ENCODE results near the gene NCS1. TPM values are rescaled to one million over a fixed set of nuclear protein-coding genes. Genes with fewer than 3 reads are reported as not detected.

Gene NCS1
- total RNA-seq, 1 experiment from 2014 or later, result 58.6 TPM

DNA sequence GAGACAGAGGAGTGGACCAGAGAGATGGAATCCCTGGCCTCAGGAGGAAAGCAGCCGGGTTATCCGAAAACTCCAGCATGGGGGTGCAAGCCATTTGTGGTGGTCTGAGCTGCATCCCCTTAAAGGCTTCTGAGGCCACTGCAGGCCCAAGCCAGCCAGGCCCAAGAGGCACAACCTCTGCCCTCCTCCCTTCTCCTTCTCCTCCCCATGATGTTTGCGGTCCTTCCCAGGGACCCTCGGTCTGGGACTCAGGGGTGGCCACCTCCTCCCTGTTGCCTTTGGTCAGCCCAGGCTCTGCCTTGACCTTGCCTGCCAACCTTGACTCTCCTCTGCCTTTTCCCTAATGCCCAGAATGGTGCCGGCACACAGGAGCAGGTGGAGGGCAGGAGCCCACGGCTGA, 4.6 kb downstream of the NCS1 start:
- no peak for DNase-seq (ENCODE audit: low spot score)
- no TSS peak for BruUV-seq (replicated peaks)
- Histone ChIP-seq H3K4me3 (ENCODE audit: low read depth, low read length, poor library complexity, severe bottlenecking) (no peak overlapping the region), H3K36me3 (ENCODE audit: insufficient read depth, low read length, poor library complexity, severe bottlenecking) (no peaks in the 10 kb centered on the region), H3K9me3 (ENCODE audit: low read depth, low read length, poor library complexity, severe bottlenecking) (no peaks in the 10 kb centered on the region), H3K27me3 (replicated peaks; ENCODE audit: insufficient read depth, low read depth, low read length, poor library complexity) (no peaks in the 10 kb centered on the region), H3K27ac (ENCODE audit: low read depth, low read length, poor library complexity, severe bottlenecking) (no peak overlapping the region), H3K4me1 (ENCODE audit: insufficient read depth, low read length, poor library complexity, severe bottlenecking) (peaks cover 12% of the 10 kb centered on the region)
- TF ChIP-seq EZH2 (IDR thresholded peaks at IDR 0.05; ENCODE audit: borderline replicate concordance, low read depth, low read length, poor library complexity, severe bottlenecking) (no peak), CTCF (conservative IDR thresholded peaks at IDR 0.05; ENCODE audit: low read depth, low read length) (no peak)
- CTCF ChIA-PET, result no interaction called here
- intact Hi-C loops (cut with micrococcal nuclease; ENCODE audit: unreplicated experiment), result no loop called here
- POLR2A ChIA-PET (ENCODE audit: low non-redundant PET), result interaction anchor here (0.6 kb wide), 1 partner anchor 28 kb away, joined by 5 read pairs; no protein-coding TSS in a partner anchor

DNA sequence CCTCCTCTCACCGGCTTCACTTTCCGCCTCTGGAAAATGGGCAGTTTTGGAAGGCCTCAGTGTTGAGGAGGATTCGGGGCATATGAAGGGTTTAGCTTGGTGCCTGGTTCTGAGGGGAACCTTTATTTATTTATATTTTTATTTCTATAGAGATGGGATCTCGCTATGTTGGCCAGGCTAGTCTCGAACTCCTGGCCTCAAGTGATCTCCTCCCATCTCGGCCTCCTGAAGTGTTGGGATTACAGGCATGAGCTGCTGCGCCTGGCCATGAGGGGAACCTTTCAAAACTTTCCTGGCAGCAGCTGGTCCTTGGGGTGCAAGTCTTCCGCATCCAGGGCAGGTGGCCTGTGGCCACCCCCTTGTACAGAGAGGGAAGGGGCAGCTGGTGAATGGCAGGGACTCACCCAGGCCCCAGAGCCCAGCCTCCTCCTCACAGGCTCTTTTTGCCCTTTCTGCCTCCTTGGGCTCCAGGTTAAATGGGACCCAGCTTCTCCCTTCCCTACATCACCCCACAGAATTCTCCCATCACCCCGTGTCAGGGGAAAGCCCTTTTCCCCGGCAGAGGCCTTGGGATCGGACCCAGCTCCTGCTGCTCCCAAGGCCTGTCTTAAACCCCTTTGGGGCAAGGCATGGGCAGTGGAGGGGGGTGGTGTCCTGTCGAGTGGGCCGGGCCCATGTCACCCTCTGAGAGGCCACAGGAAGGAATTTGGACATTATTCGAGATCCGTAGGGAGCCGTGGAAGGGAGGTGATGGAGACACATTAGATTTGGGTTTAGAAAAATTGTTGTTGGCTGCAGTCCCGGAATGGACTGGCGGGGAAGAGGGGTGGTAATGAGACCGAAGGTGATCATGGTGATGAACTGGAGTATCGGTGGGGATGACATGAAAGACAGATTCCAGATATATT, 5.9 kb downstream of the NCS1 start:
- H3K4me1 ChIP-seq (ENCODE audit: insufficient read depth, low read length, poor library complexity, severe bottlenecking), result peaks cover 18% of the 10 kb centered on the region
- no peaks in the 10 kb centered on the region for H3K36me3 ChIP-seq (ENCODE audit: insufficient read depth, low read length, poor library complexity, severe bottlenecking)
- intact Hi-C loops (cut with micrococcal nuclease; ENCODE audit: unreplicated experiment), result no loop called here
- no peak overlapping the region for H3K4me3 ChIP-seq (ENCODE audit: low read depth, low read length, poor library complexity, severe bottlenecking)
- H3K27me3 ChIP-seq (replicated peaks; ENCODE audit: insufficient read depth, low read depth, low read length, poor library complexity), result no peaks in the 10 kb centered on the region
- CTCF ChIA-PET, result no interaction called here
- DNase-seq (ENCODE audit: low spot score), result peak; percentile 46
- no peak for TF ChIP-seq EZH2 (IDR thresholded peaks at IDR 0.05; ENCODE audit: borderline replicate concordance, low read depth, low read length, poor library complexity, severe bottlenecking)
- TF ChIP-seq CTCF (conservative IDR thresholded peaks at IDR 0.05; ENCODE audit: low read depth, low read length), result no peak
- no peak overlapping the region for H3K27ac ChIP-seq (ENCODE audit: low read depth, low read length, poor library complexity, severe bottlenecking)
- H3K9me3 ChIP-seq (ENCODE audit: low read depth, low read length, poor library complexity, severe bottlenecking), result no peaks in the 10 kb centered on the region
- POLR2A ChIA-PET (ENCODE audit: low non-redundant PET), result no interaction called here
- no TSS peak for BruUV-seq (replicated peaks)

DNA sequence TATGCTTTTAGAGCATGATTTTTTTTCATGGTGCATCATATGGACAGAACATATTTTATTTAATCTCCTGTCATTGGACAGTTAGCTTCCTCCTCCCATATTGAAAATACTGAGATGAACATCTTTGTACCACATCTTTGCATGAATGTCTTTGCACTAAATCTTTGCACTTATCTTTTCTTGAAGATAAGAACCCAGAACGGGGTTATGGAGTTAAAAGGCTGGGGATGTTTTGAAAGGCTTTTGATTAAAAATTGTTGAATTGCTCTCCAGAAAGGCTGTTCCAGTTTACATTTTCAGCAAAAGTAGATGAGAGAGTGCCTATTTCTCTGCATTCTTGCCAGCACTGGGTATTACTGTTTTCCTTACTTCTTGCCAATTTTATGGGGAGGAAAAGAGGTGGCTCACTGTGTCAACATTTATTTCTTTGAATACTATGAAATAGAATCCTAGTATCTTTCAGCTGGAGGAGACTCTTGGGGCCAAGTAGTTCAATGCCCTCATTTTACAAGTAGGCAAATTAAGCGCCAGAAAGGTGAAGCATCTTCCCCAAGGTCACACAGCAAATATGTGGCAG, 7.2 kb downstream of the NCS1 start:
- BruUV-seq (replicated peaks), result no TSS peak
- CTCF ChIA-PET, result no interaction called here
- peaks cover 10% of the 10 kb centered on the region for H3K4me1 ChIP-seq (ENCODE audit: insufficient read depth, low read length, poor library complexity, severe bottlenecking)
- no peak overlapping the region for H3K27ac ChIP-seq (ENCODE audit: low read depth, low read length, poor library complexity, severe bottlenecking)
- DNase-seq (ENCODE audit: low spot score), result no peak
- H3K27me3 ChIP-seq (replicated peaks; ENCODE audit: insufficient read depth, low read depth, low read length, poor library complexity), result no peaks in the 10 kb centered on the region
- intact Hi-C loops (cut with micrococcal nuclease; ENCODE audit: unreplicated experiment), result no loop called here
- H3K36me3 ChIP-seq (ENCODE audit: insufficient read depth, low read length, poor library complexity, severe bottlenecking), result no peaks in the 10 kb centered on the region
- H3K9me3 ChIP-seq (ENCODE audit: low read depth, low read length, poor library complexity, severe bottlenecking), result no peaks in the 10 kb centered on the region
- no peak for TF ChIP-seq EZH2 (IDR thresholded peaks at IDR 0.05; ENCODE audit: borderline replicate concordance, low read depth, low read length, poor library complexity, severe bottlenecking)
- TF ChIP-seq CTCF (conservative IDR thresholded peaks at IDR 0.05; ENCODE audit: low read depth, low read length), result no peak
- POLR2A ChIA-PET (ENCODE audit: low non-redundant PET), result no interaction called here
- no peak overlapping the region for H3K4me3 ChIP-seq (ENCODE audit: low read depth, low read length, poor library complexity, severe bottlenecking)
